Measurements from ENCODE around the gene PLCB1. TPM values are rescaled to one million over a fixed set of nuclear protein-coding genes. Genes with fewer than 3 reads are reported as not detected.

The PLCB1 gene
- total and polyA plus RNA-seq, 7 experiments from 2014 or later: 0.56 to 17.6 (median 2.3) TPM

DNA sequence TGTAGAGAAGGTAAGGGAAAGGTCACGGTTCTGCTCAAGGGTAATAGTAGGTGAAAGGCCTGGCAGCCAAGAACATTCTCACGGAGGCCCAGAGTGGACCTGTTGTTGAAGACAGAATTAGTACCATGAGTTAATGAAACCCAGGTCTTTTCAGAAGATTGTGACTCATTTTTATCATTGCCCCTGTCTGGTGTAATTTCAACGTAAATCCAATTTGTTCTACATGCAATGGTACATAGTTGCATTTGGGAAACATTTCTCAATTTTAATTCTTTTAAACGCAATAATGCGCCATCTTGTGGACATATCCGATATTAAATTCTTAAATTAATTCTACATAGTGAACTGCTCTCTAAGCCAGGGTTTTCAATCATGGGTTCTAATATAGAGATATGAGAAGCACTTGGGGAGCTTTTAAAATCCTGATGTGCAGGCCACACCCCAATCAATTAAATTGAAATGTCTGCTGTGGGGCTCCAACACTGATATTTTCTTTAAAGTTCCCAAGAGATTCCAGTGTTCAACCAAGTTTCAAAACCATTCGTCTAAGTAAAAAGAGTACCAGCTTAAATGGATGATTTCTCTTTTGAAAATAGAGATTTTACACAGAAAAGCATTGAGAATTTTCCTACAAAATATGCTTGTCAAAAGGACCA, 257.4 kb downstream of the PLCB1 start:
- Mint-ChIP-seq H3K4me1 (peaks cover 0 to 6% (median 0%) of the 10 kb centered on the region in 7 donors), H3K27me3 (peaks cover 0 to 9% (median 0%) of the 10 kb centered on the region in 5 donors), H3K9me3 (peaks cover 0 to 3% (median 0%) of the 10 kb centered on the region in 11 donors), H3K27ac (peak overlapping the region in 1 of 9 donors; percentile 23), H3K36me3 (no peaks in the 10 kb centered on the region), H3K4me3 (no peak overlapping the region)
- peak; percentile 55 for ATAC-seq
- Histone ChIP-seq H3K4me3 (ENCODE audit: low read length) (no peak overlapping the region), H3K36me3 (ENCODE audit: control insufficient read depth in 2 of 3, insufficient read depth in 3 of 3, low read length in 3 of 3) (no peaks in the 10 kb centered on the region), H3K9me3 (ENCODE audit: control insufficient read depth in 2 of 3, low read length in 3 of 3) (no peaks in the 10 kb centered on the region), H3K4me1 (ENCODE audit: control insufficient read depth in 2 of 2, insufficient read depth in 2 of 2, low read length in 2 of 2) (no peaks in the 10 kb centered on the region), H3K27ac (ENCODE audit: low read depth, low read length) (no peak overlapping the region), H3K27me3 (ENCODE audit: control insufficient read depth in 2 of 2, insufficient read depth in 2 of 2, low read length in 2 of 2) (no peaks in the 10 kb centered on the region)
- ChIA-PET CTCF (interaction anchor here (0.6 to 1.6 kb wide), 2 partner anchors 346 to 808 kb away, joined by 3 to 12 read pairs; no protein-coding TSS in a partner anchor), POLR2A (interaction anchor here (0.6 kb wide), 1 partner anchor 538 kb away, joined by 3 read pairs; no protein-coding TSS in a partner anchor)
- intact Hi-C loops (cut with micrococcal nuclease): loop anchor here (1.0 to 10.0 kb wide), 3 partner anchors 257 to 346 kb away; partner anchors contain the start of gene PLCB1 (in 2 of the 2)
- DNase-seq: peak in 5 of 9 donors; percentile 13 to 40 (median 28)

DNA sequence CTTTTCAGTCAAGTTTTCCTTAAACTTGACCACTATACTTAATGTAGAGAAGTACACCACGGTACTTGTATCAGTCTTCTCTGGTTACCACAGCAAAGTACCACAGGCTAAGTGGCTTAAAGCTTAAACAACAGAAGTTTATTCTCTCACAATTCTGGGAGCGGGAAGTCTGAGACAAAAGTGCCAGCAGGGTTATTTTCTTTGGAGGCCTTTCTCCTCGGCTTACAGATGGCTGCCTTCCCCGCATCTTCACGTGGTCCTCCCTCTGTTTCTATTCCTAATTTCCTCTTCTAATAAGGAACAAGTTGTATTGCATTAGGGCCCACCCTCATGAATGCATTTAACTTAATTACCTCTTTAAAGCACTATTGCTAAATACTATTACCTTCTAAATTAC, 258.0 kb downstream of the PLCB1 start:
- POLR2A ChIA-PET: interaction anchor here (0.6 kb wide), 1 partner anchor 537 kb away, joined by 3 read pairs; no protein-coding TSS in a partner anchor
- Histone ChIP-seq H3K36me3 (ENCODE audit: control insufficient read depth in 2 of 3, insufficient read depth in 3 of 3, low read length in 3 of 3) (no peaks in the 10 kb centered on the region), H3K4me1 (ENCODE audit: control insufficient read depth in 2 of 2, insufficient read depth in 2 of 2, low read length in 2 of 2) (no peaks in the 10 kb centered on the region), H3K9me3 (ENCODE audit: control insufficient read depth in 2 of 3, low read length in 3 of 3) (no peaks in the 10 kb centered on the region), H3K4me3 (ENCODE audit: low read length) (no peak overlapping the region), H3K27ac (ENCODE audit: low read depth, low read length) (no peak overlapping the region), H3K27me3 (ENCODE audit: control insufficient read depth in 2 of 2, insufficient read depth in 2 of 2, low read length in 2 of 2) (no peaks in the 10 kb centered on the region)
- DNase-seq: no peak
- Mint-ChIP-seq H3K36me3 (no peaks in the 10 kb centered on the region), H3K4me1 (peaks cover 0 to 6% (median 0%) of the 10 kb centered on the region in 7 donors), H3K4me3 (no peak overlapping the region), H3K27me3 (peaks cover 0 to 6% (median 0%) of the 10 kb centered on the region in 5 donors), H3K27ac (no peak overlapping the region), H3K9me3 (peaks cover 0 to 3% (median 0%) of the 10 kb centered on the region in 11 donors)
- intact Hi-C loops (cut with micrococcal nuclease): loop anchor here in 1 of 2 donors (10.0 kb wide), 1 partner anchor 335 kb away; no protein-coding TSS in a partner anchor
- CTCF ChIA-PET: interaction anchor here (0.6 to 1.6 kb wide), 2 partner anchors 346 to 808 kb away, joined by 3 to 12 read pairs; no protein-coding TSS in a partner anchor
- ATAC-seq: no peak

DNA sequence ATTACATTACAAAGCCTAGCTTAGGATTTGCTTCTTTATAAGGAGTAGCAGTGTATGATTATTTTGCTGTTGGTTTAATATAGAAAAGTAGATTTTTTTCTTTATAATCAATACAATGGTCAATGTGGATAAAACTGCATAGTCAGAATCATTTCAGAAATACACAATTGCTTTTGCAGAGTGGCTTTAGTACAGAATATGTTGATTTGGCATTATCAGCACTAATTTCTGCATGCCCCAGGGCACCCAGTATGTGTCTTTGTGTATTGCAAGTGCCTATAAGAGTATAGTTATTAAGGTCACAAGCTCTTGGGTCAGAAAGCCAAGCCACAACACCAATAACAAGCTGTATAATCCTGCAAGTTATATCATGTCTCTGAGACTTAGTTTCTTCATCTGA, 258.4 kb downstream of the PLCB1 start:
- Histone ChIP-seq H3K27ac (ENCODE audit: low read depth, low read length) (no peak overlapping the region), H3K27me3 (ENCODE audit: control insufficient read depth in 2 of 2, insufficient read depth in 2 of 2, low read length in 2 of 2) (no peaks in the 10 kb centered on the region), H3K9me3 (ENCODE audit: control insufficient read depth in 2 of 3, low read length in 3 of 3) (no peaks in the 10 kb centered on the region), H3K4me3 (ENCODE audit: low read length) (no peak overlapping the region), H3K4me1 (ENCODE audit: control insufficient read depth in 2 of 2, insufficient read depth in 2 of 2, low read length in 2 of 2) (no peaks in the 10 kb centered on the region), H3K36me3 (ENCODE audit: control insufficient read depth in 2 of 3, insufficient read depth in 3 of 3, low read length in 3 of 3) (no peaks in the 10 kb centered on the region)
- ChIA-PET CTCF (interaction anchor here (1.6 kb wide), 1 partner anchor 347 kb away, joined by 12 read pairs; no protein-coding TSS in a partner anchor), POLR2A (no interaction called here)
- intact Hi-C loops (cut with micrococcal nuclease): loop anchor here in 1 of 2 donors (10.0 kb wide), 1 partner anchor 334 kb away; no protein-coding TSS in a partner anchor
- peaks cover 0 to 6% (median 0%) of the 10 kb centered on the region in 7 donors for H3K4me1 Mint-ChIP-seq
- peaks cover 0 to 3% (median 0%) of the 10 kb centered on the region in 11 donors for H3K9me3 Mint-ChIP-seq
- no peaks in the 10 kb centered on the region for H3K36me3 Mint-ChIP-seq
- H3K27me3 Mint-ChIP-seq: peaks cover 0 to 6% (median 0%) of the 10 kb centered on the region in 5 donors
- H3K4me3 Mint-ChIP-seq: no peak overlapping the region
- ATAC-seq: no peak
- no peak overlapping the region for H3K27ac Mint-ChIP-seq
- no peak for DNase-seq

DNA sequence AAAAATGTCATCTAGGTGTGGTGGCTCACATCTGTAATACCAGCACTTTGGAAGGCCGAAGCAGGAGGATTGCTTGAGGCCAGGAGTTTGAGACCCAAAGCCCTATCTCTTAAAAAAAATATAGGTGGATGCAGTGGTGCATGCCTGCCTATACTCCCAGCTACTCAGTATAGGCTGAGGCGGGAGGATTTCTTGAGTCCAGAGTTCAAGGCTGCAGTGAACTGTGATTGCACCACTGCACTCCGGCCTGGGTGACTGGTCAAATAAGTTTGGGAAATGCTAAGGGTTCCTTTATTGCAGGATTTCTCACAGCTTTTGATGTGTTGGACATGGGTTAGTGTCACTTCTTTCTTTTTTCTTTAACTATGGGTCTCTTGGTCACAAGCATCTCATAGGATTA, 261.3 kb downstream of the PLCB1 start:
- H3K27me3 Mint-ChIP-seq: no peaks in the 10 kb centered on the region
- ATAC-seq (no peak), DNase-seq (no peak)
- no peak overlapping the region for H3K27ac Mint-ChIP-seq
- Histone ChIP-seq H3K4me1 (ENCODE audit: control insufficient read depth in 2 of 2, insufficient read depth in 2 of 2, low read length in 2 of 2) (no peaks in the 10 kb centered on the region), H3K4me3 (ENCODE audit: low read length) (no peak overlapping the region), H3K36me3 (ENCODE audit: control insufficient read depth in 2 of 3, insufficient read depth in 3 of 3, low read length in 3 of 3) (no peaks in the 10 kb centered on the region), H3K27ac (ENCODE audit: low read depth, low read length) (no peak overlapping the region), H3K9me3 (ENCODE audit: control insufficient read depth in 2 of 3, low read length in 3 of 3) (no peaks in the 10 kb centered on the region), H3K27me3 (ENCODE audit: control insufficient read depth in 2 of 2, insufficient read depth in 2 of 2, low read length in 2 of 2) (no peaks in the 10 kb centered on the region)
- intact Hi-C loops (cut with micrococcal nuclease): loop anchor here in 1 of 2 donors (10.0 kb wide), 1 partner anchor 331 kb away; no protein-coding TSS in a partner anchor
- no peaks in the 10 kb centered on the region for H3K36me3 Mint-ChIP-seq
- CTCF ChIA-PET: no interaction called here
- H3K4me3 Mint-ChIP-seq: no peak overlapping the region
- no peaks in the 10 kb centered on the region for H3K9me3 Mint-ChIP-seq
- POLR2A ChIA-PET: no interaction called here
- no peaks in the 10 kb centered on the region for H3K4me1 Mint-ChIP-seq

DNA sequence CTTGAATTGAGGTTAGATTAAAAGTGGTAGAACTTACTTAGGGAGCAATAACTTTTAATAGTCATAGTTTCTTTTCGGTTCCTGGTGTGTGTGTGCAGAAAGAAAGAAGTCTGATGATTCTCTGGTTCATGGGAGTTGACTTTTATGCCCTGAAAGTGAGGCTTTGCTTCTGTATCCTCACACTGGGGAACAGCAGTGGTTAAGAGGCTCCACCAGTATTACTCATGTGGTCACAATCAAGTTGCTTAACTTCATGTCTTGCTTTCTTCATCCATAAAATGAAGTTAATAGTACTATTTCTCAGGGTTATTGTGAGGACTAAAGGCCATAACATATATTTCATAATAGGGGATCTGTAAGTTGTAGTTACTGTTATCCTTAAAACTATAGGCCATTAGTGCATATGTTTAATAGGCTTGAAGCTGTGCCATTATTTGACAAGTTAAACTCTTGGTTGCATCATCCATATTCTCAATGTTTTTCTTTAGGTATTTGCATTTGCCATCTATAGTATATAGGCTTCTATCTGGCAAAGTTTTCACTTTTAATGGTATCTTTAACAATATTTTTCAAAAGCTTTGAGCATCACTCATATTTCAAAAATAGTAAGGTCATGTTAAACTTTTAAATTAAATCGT, 262.4 kb downstream of the PLCB1 start:
- Mint-ChIP-seq H3K9me3 (peaks cover 0 to 4% (median 0%) of the 10 kb centered on the region in 11 donors), H3K4me1 (no peaks in the 10 kb centered on the region), H3K27ac (no peak overlapping the region), H3K27me3 (no peaks in the 10 kb centered on the region), H3K4me3 (no peak overlapping the region), H3K36me3 (no peaks in the 10 kb centered on the region)
- H3K4me3 ChIP-seq (ENCODE audit: low read length): no peak overlapping the region
- H3K9me3 ChIP-seq (ENCODE audit: control insufficient read depth in 2 of 3, low read length in 3 of 3): no peaks in the 10 kb centered on the region
- no peak for DNase-seq
- ChIA-PET CTCF (interaction anchor here (1.1 kb wide), 1 partner anchor 141 kb away, joined by 4 read pairs; no protein-coding TSS in a partner anchor), POLR2A (no interaction called here)
- H3K27me3 ChIP-seq (ENCODE audit: control insufficient read depth in 2 of 2, insufficient read depth in 2 of 2, low read length in 2 of 2): no peaks in the 10 kb centered on the region
- ATAC-seq: peak; percentile 83
- no peak overlapping the region for H3K27ac ChIP-seq (ENCODE audit: low read depth, low read length)
- intact Hi-C loops (cut with micrococcal nuclease): loop anchor here in 1 of 2 donors (10.0 kb wide), 1 partner anchor 330 kb away; no protein-coding TSS in a partner anchor
- no peaks in the 10 kb centered on the region for H3K4me1 ChIP-seq (ENCODE audit: control insufficient read depth in 2 of 2, insufficient read depth in 2 of 2, low read length in 2 of 2)
- no peaks in the 10 kb centered on the region for H3K36me3 ChIP-seq (ENCODE audit: control insufficient read depth in 2 of 3, insufficient read depth in 3 of 3, low read length in 3 of 3)

DNA sequence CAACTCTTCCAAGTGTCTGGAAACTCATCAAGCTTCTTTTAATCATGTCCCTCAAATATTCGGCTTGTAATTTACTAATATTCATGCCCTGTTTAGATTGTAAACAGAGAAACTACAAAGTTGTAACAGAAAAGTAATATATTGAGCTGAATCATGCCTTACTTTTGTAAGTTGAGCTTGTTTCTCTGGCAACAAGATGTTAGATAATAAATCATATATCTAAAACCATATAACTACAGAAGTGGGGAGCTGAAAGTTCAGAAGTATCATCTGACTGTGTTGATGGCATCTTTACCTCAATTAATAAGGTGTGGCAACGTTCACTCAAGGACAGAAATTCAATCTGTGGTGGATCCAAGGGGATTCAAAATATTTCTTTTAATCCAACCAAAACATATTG, 263.9 kb downstream of the PLCB1 start:
- H3K4me3 ChIP-seq (ENCODE audit: low read length): no peak overlapping the region
- no peaks in the 10 kb centered on the region for H3K4me1 ChIP-seq (ENCODE audit: control insufficient read depth in 2 of 2, insufficient read depth in 2 of 2, low read length in 2 of 2)
- H3K9me3 ChIP-seq (ENCODE audit: control insufficient read depth in 2 of 3, low read length in 3 of 3): no peaks in the 10 kb centered on the region
- no peaks in the 10 kb centered on the region for H3K36me3 ChIP-seq (ENCODE audit: control insufficient read depth in 2 of 3, insufficient read depth in 3 of 3, low read length in 3 of 3)
- DNase-seq (no peak), ATAC-seq (no peak)
- H3K9me3 Mint-ChIP-seq: peaks cover 0 to 4% (median 0%) of the 10 kb centered on the region in 11 donors
- H3K27ac Mint-ChIP-seq: no peak overlapping the region
- intact Hi-C loops (cut with micrococcal nuclease): loop anchor here in 1 of 2 donors (10.0 kb wide), 1 partner anchor 329 kb away; no protein-coding TSS in a partner anchor
- no peak overlapping the region for H3K4me3 Mint-ChIP-seq
- no peaks in the 10 kb centered on the region for H3K36me3 Mint-ChIP-seq
- no peaks in the 10 kb centered on the region for H3K27me3 Mint-ChIP-seq
- no peak overlapping the region for H3K27ac ChIP-seq (ENCODE audit: low read depth, low read length)
- H3K4me1 Mint-ChIP-seq: peaks cover 0 to 7% (median 0%) of the 10 kb centered on the region in 7 donors
- ChIA-PET POLR2A (no interaction called here), CTCF (no interaction called here)
- no peaks in the 10 kb centered on the region for H3K27me3 ChIP-seq (ENCODE audit: control insufficient read depth in 2 of 2, insufficient read depth in 2 of 2, low read length in 2 of 2)
